Heart left ventricle (tissue), 13 donors: ENCODE results near the gene CCDC18.

Experiments used
- CTCF ChIP-seq, 12 donors: fragments of 200-600 bp; sonication (generic) in 4 of 12; IDR thresholded peaks; one replicate each; pipeline versions ENCODE4 v1.5.0 to v1.8.0; 2018 to 2022; ENCODE audit warnings: antibody characterized with exemption in 12 of 12, mild to moderate bottlenecking in 5 of 12
- POLR2A ChIP-seq, 2 donors: fragments of 450-650 bp; IDR thresholded peaks; one replicate each; pipeline ENCODE4 v1.6.1; 2017; ENCODE audit warnings: antibody characterized with exemption in 2 of 2, mild to moderate bottlenecking in 2 of 2, moderate library complexity in 2 of 2
- donor health status: ischemic (EF 13 %, LVEDD 7.1; RV severe dilation, severe dysfunction).
- donor health status: DM: no; HTN: yes; CAD: no.
- donor health status: DM: no; HTN: no; CAD: no.
- donor health status: ischemic (EF 25% LVEDD 6.9; RV normal size, moderate dysfunction).
- donor health status: ischemic (EF 25% LVEDD 5.7; RV mildly dilated, moderate dysfunction).
- donor health status: ischemic (EF 35%, LVEDD 5.7; RV mildly dilated, moderate dysfunction).
- donor health status: nonischemic (EF 11% LVEDD 7.7; RV severe dilation, severe dysfunction).
- donor health status: DM: yes; HTN: yes; CAD: no.
- donor health status: PGD.
- donor health status: ischemic (EF 29% LVEDD 5.4; RV normal size, mild dysfunction).
- donor health status: nonischemic (EF 23%, LVEDD 6.1; RV moderate dilation, normal function).

GRCh38 chr1:93255222-93256079 is 74.9 kb downstream of the CCDC18 start:
- TF ChIP-seq POLR2A (IDR thresholded peaks at IDR 0.05) = no peak
- TF ChIP-seq CTCF (IDR thresholded peaks at IDR 0.05) = no peak
